HCT116 (cell line): ENCODE results near the gene AFAP1L1.

Experiments used
- CEBPB ChIP-seq: IDR thresholded peaks from 2 replicates; pipeline ENCODE4 v1.6.1; 2012; ENCODE audit warnings: low read depth
- CTCF ChIP-seq, 3 experiments: fragments of 200-600 bp in 1 of 3; sonication (generic) in 1 of 3; IDR thresholded peaks in 2 of 3; conservative IDR thresholded peaks in 1 of 3; 2 replicates each; pipeline ENCODE4 v1.5.1; 2012 to 2017; ENCODE audit warnings: low read depth in 2 of 3, low read length in 2 of 3, antibody characterized with exemption in 1 of 3, borderline replicate concordance in 1 of 3, control low read depth in 1 of 3, mild to moderate bottlenecking in 1 of 3, mixed read lengths in 1 of 3, mixed run types in 1 of 3, moderate library complexity in 1 of 3; ENCODE audit not compliant: insufficient read depth in 1 of 3
- EZH2 ChIP-seq: fragments of 200-600 bp; sonication (generic); IDR thresholded peaks from 2 replicates; pipeline ENCODE4 v1.6.1; 2017; ENCODE audit warnings: antibody characterized with exemption, mixed run types
- MAX ChIP-seq: IDR thresholded peaks from 2 replicates; pipeline ENCODE4 v1.6.1; 2012
- POLR2A ChIP-seq: IDR thresholded peaks from 2 replicates; pipeline ENCODE4 v1.7.0; 2011; ENCODE audit warnings: borderline replicate concordance; ENCODE audit not compliant: insufficient read depth, insufficient read length; ENCODE audit errors: extremely low read depth
- RAD21 ChIP-seq: IDR thresholded peaks from 2 replicates; pipeline ENCODE4 v1.6.1; 2012; ENCODE audit warnings: low read depth, mild to moderate bottlenecking
- YY1 ChIP-seq: IDR thresholded peaks from 2 replicates; pipeline ENCODE4 v1.6.1; 2011; ENCODE audit warnings: low read length, low read depth, moderate library complexity, mild to moderate bottlenecking; ENCODE audit not compliant: insufficient replicate concordance; ENCODE audit errors: extremely low read depth
- ZBTB33 ChIP-seq: IDR thresholded peaks from 2 replicates; pipeline ENCODE4 v1.6.1; 2011; ENCODE audit warnings: mild to moderate bottlenecking, low read length, moderate library complexity; ENCODE audit not compliant: insufficient replicate concordance; ENCODE audit errors: extremely low read depth
- ZFX ChIP-seq: fragments of 450-650 bp; IDR thresholded peaks from 2 replicates; pipeline ENCODE4 v1.6.1; 2017
- ZNF274 ChIP-seq: fragments of 200-500 bp; sonication (Bioruptor generic); IDR thresholded peaks from 2 replicates; pipeline ENCODE4 v1.6.1; 2014; ENCODE audit warnings: mild to moderate bottlenecking, low read depth, low read length, inconsistent platforms
- TF ChIP-seq, protein P1 (sequence below): IDR thresholded peaks from 2 replicates; pipeline ENCODE4 v1.6.1; 2012; ENCODE audit warnings: low read depth

GRCh38 chr5:149285153-149285552 is 13.5 kb downstream of the AFAP1L1 start:
- TF ChIP-seq CTCF (IDR thresholded peaks at IDR 0.05 in 2 of 3, conservative IDR thresholded peaks at IDR 0.05 in 1 of 3; ENCODE audit: borderline replicate concordance in 1 of 3, insufficient read depth in 1 of 3, low read depth in 2 of 3, low read length in 2 of 3) (no peak), ZFX (no peak), YY1 (no peak), POLR2A (no peak), MAX (no peak), EZH2 (no peak), ZNF274 (no peak), ZBTB33 (no peak), RAD21 (no peak), CEBPB (no peak)
- TF ChIP-seq, protein P1, sequence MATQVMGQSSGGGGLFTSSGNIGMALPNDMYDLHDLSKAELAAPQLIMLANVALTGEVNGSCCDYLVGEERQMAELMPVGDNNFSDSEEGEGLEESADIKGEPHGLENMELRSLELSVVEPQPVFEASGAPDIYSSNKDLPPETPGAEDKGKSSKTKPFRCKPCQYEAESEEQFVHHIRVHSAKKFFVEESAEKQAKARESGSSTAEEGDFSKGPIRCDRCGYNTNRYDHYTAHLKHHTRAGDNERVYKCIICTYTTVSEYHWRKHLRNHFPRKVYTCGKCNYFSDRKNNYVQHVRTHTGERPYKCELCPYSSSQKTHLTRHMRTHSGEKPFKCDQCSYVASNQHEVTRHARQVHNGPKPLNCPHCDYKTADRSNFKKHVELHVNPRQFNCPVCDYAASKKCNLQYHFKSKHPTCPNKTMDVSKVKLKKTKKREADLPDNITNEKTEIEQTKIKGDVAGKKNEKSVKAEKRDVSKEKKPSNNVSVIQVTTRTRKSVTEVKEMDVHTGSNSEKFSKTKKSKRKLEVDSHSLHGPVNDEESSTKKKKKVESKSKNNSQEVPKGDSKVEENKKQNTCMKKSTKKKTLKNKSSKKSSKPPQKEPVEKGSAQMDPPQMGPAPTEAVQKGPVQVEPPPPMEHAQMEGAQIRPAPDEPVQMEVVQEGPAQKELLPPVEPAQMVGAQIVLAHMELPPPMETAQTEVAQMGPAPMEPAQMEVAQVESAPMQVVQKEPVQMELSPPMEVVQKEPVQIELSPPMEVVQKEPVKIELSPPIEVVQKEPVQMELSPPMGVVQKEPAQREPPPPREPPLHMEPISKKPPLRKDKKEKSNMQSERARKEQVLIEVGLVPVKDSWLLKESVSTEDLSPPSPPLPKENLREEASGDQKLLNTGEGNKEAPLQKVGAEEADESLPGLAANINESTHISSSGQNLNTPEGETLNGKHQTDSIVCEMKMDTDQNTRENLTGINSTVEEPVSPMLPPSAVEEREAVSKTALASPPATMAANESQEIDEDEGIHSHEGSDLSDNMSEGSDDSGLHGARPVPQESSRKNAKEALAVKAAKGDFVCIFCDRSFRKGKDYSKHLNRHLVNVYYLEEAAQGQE: no peak
